Muscle of leg (tissue), 11 donors: ENCODE data around the gene ARL2BP. TPM values are rescaled to one million over a fixed set of nuclear protein-coding genes. Genes with fewer than 3 reads are reported as not detected.

Experiments used
- DNase-seq: peaks from one replicate; pipeline ENCODE4 v3.0.0; 2013
- H3K27ac ChIP-seq: one replicate; pipeline ENCODE4 v1.5.1; 2013; ENCODE audit warnings: mild to moderate bottlenecking, low read length, control low read depth
- H3K27me3 ChIP-seq: one replicate; pipeline ENCODE4 v1.6.1; 2013; ENCODE audit warnings: low read length; ENCODE audit not compliant: control insufficient read depth, insufficient read depth
- H3K36me3 ChIP-seq: one replicate; pipeline ENCODE4 v1.6.1; 2013; ENCODE audit warnings: low read length; ENCODE audit not compliant: control insufficient read depth, insufficient read depth
- H3K4me1 ChIP-seq: one replicate; pipeline ENCODE4 v1.6.1; 2013; ENCODE audit warnings: low read length; ENCODE audit not compliant: control insufficient read depth, insufficient read depth
- H3K4me3 ChIP-seq: one replicate; pipeline ENCODE4 v1.5.1; 2013; ENCODE audit warnings: low read length, control low read depth
- H3K9me3 ChIP-seq: replicated peaks from 2 replicates; pipeline ENCODE4 v1.6.1; 2013; ENCODE audit warnings: low read depth, low read length; ENCODE audit not compliant: control insufficient read depth
- WGBS: methylation state at CpG from one replicate; pipeline ENCODE4 v1.1.5; 2013; ENCODE audit warnings: missing lambda C conversion rate; ENCODE audit not compliant: insufficient coverage; 5-methylcytosine and 5-hydroxymethylcytosine counted together
- polyA plus RNA-seq, 8 donors: library from polyadenylated mRNA; unstranded; fragments of 120-200 nt; gene quantifications; one replicate each; pipeline versions ENCODE4 v1.2.1 to v1.2.3, GENCODE V29; 2013; ENCODE audit warnings: inconsistent platforms in 1 of 8, low replicate concordance in 1 of 8; ENCODE audit not compliant: insufficient read length in 8 of 8, insufficient read depth in 1 of 8
- total RNA-seq: library from RNA; stranded (reverse); fragments of 120-200 nt; gene quantifications from one replicate; pipeline ENCODE4 v1.2.4, GENCODE V29; 2013

The ARL2BP gene
- total and polyA plus RNA-seq, 9 donors, result 38.4 to 59.4 (median 46.1) TPM

GRCh38 chr16:57299009-57299718 lies 54.1 kb downstream of the ARL2BP start:
- Histone ChIP-seq H3K9me3 (no peaks in the 10 kb centered on the region), H3K36me3 (no peaks in the 10 kb centered on the region), H3K4me3 (peak overlapping the region; percentile 57), H3K4me1 (peaks cover 17% of the 10 kb centered on the region), H3K27me3 (no peaks in the 10 kb centered on the region), H3K27ac (peak overlapping the region; percentile 98)
- peak; percentile 82 for DNase-seq
- WGBS, result 31% methylated on average over 6 of the region's 14 CpGs

GRCh38 chr16:57299719-57300386 lies 54.8 kb downstream of the ARL2BP start:
- 0% methylated on average over 18 of the region's 35 CpGs for WGBS
- Histone ChIP-seq H3K27ac (peak overlapping the region; percentile 98), H3K9me3 (no peaks in the 10 kb centered on the region)

GRCh38 chr16:57300387-57301125 lies 55.5 kb downstream of the ARL2BP start:
- H3K27ac ChIP-seq, result peak overlapping the region; percentile 98
- peak; percentile 100 for DNase-seq
- 0% methylated on average over 19 of the region's 36 CpGs for WGBS
- no peaks in the 10 kb centered on the region for H3K36me3 ChIP-seq
- H3K4me1 ChIP-seq, result peaks cover 20% of the 10 kb centered on the region
- H3K9me3 ChIP-seq, result no peaks in the 10 kb centered on the region
- no peaks in the 10 kb centered on the region for H3K27me3 ChIP-seq
- H3K4me3 ChIP-seq, result peak overlapping the region; percentile 57

More at GRCh38 chr16:57299719-57300386, 54.8 kb downstream of the ARL2BP start:
- Histone ChIP-seq H3K4me1 (peaks cover 17% of the 10 kb centered on the region), H3K27me3 (no peaks in the 10 kb centered on the region), H3K36me3 (no peaks in the 10 kb centered on the region), H3K4me3 (peak overlapping the region; percentile 57)
- DNase-seq, result peak; percentile 97

- no peaks in the 10 kb centered on the region for H3K27me3 ChIP-seq
- H3K4me3 ChIP-seq, result peak overlapping the region; percentile 20
- peaks cover 20% of the 10 kb centered on the region for H3K4me1 ChIP-seq
- peak; percentile 56 for DNase-seq
- 15% methylated on average over 14 of the region's 19 CpGs for WGBS
- H3K9me3 ChIP-seq, result no peaks in the 10 kb centered on the region
- H3K27ac ChIP-seq, result no peak overlapping the region
- H3K36me3 ChIP-seq, result no peaks in the 10 kb centered on the region
Measured at GRCh38 chr16:57301126-57301817, 56.2 kb downstream of the ARL2BP start.

Other genes starting within 250 kb of the ARL2BP start
- 14.8 TPM for gene CPNE2, start 152.7 kb upstream of the ARL2BP start, total RNA-seq
- gene CPNE2, start 152.7 kb upstream of the ARL2BP start, polyA plus RNA-seq, result 10 to 100 TPM; 20.9 to 34.2 (median 28.8) TPM
- 40.9 TPM for gene PSME3IP1, start 59.2 kb upstream of the ARL2BP start, total RNA-seq
- gene PSME3IP1, start 59.2 kb upstream of the ARL2BP start, polyA plus RNA-seq, result 10 to 100 TPM; 54.0 to 64.2 (median 57.9) TPM
- 30.1 TPM for gene RSPRY1, start 58.9 kb upstream of the ARL2BP start, total RNA-seq
- 10 to 100 TPM; 18.9 to 33.6 (median 24.0) TPM for gene RSPRY1, start 58.9 kb upstream of the ARL2BP start, polyA plus RNA-seq
- 0.40 TPM for gene PLLP, start 39.4 kb downstream of the ARL2BP start, total RNA-seq
- gene PLLP, start 39.4 kb downstream of the ARL2BP start, polyA plus RNA-seq, result 1 to 10 TPM; 1.0 to 9.6 (median 2.1) TPM
- not detected for gene CCL22, start 113.5 kb downstream of the ARL2BP start, total RNA-seq
- gene CCL22, start 113.5 kb downstream of the ARL2BP start, polyA plus RNA-seq, result under 1 TPM in 4 of 8 donors, not detected in 4; 0.06 to 0.19 (median 0.10) TPM
- 2.5 TPM for gene CX3CL1, start 127.2 kb downstream of the ARL2BP start, total RNA-seq
- 1 to 10 TPM; 2.9 to 7.0 (median 5.1) TPM for gene CX3CL1, start 127.2 kb downstream of the ARL2BP start, polyA plus RNA-seq
- not detected for gene CCL17, start 159.5 kb downstream of the ARL2BP start, total RNA-seq
- gene CCL17, start 159.5 kb downstream of the ARL2BP start, polyA plus RNA-seq, result not detected
- gene CIAPIN1, start 202.1 kb downstream of the ARL2BP start, total RNA-seq, result 45.8 TPM
- gene CIAPIN1, start 202.1 kb downstream of the ARL2BP start, polyA plus RNA-seq, result 10 to 100 TPM; 56.9 to 65.8 (median 60.8) TPM
- gene COQ9, start 202.2 kb downstream of the ARL2BP start, total RNA-seq, result 68.8 TPM
- 10 to 100 TPM; 57.0 to 75.0 (median 66.2) TPM for gene COQ9, start 202.2 kb downstream of the ARL2BP start, polyA plus RNA-seq
- gene POLR2C, start 217.4 kb downstream of the ARL2BP start, total RNA-seq, result 55.6 TPM
- gene POLR2C, start 217.4 kb downstream of the ARL2BP start, polyA plus RNA-seq, result 10 to 100 TPM; 44.3 to 56.7 (median 48.2) TPM
- gene DOK4, start 241.2 kb downstream of the ARL2BP start, total RNA-seq, result 8.2 TPM
- gene DOK4, start 241.2 kb downstream of the ARL2BP start, polyA plus RNA-seq, result 10 to 100 TPM in 6 of 8 donors, 1 to 10 TPM in 2; 6.8 to 14.9 (median 11.4) TPM